GM21367 (cell line): ENCODE data around the gene ATP6AP1.
"Not testable (repeated sequence)": the region's sequence is repeated elsewhere in the genome, so short reads cannot be mapped to it uniquely, and the experiment has no call there.

ENCODE experiments used
- ATAC-seq: cut with Tn5 transposase; IDR thresholded peaks from one replicate; pipeline ENCODE4 v1.9.1; 2021; ENCODE audit not compliant: unreplicated experiment

Gene ATP6AP1

DNA sequence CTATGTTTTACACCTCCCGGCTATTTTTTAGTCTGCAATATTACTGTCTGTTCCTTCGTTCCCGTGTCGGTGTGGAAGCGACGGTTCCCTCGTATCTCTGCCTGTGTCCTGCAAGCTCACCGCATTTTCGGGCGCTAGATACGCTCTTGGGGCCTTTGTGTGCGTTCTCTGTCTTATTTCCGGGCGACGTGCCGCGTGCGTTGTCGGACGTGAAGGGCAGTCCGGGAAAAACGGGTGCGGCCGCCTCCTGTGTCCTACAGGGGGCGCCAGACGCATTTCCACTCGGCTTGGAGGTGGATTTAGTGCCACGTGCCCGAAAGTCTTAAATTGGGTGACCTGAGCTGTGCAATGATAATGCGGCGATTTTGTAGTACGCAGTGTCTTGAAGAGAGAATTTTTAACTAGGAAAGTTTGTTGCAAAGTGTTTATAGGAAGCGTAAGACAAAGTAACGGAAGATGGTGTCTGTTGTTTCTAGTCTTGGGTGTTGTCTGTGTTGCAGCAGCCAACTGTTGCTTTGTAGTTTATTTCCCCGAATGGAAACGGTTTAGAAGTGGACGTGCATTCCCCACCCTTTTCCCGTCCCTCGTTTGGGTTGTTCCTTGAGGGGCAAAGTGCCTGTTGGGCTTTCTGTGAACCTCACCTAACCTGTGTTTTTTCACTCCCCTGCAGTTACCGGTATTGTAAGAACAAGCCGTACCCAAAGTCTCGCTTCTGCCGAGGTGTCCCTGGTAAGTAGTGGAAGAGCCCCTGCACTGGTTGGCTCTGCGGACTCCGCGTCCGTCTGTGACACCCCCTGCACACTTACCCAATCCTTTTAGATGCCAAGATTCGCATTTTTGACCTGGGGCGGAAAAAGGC is 29.6 kb upstream of the ATP6AP1 start:
- no peak for ATAC-seq

- no peak for ATAC-seq
Measured at GRCh38 chrX:154399527-154400368, 28.7 kb upstream of the ATP6AP1 start.

DNA sequence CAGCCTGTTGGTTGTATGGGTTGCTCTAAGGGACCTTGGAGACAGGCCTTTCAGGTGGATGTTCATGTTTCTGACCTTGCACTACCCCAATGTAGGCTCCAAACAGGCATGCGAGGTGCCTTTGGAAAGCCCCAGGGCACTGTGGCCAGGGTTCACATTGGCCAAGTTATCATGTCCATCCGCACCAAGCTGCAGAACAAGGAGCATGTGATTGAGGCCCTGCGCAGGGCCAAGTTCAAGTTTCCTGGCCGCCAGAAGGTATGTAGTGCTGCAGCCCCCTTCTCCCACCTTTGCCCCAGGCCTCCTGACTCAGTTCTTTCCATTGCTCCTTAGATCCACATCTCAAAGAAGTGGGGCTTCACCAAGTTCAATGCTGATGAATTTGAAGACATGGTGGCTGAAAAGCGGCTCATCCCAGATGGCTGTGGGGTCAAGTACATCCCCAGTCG is 28.1 kb upstream of the ATP6AP1 start:
- ATAC-seq, result not testable (repeated sequence)

GRCh38 chrX:154401045-154401799 is 27.3 kb upstream of the ATP6AP1 start:
- ATAC-seq, result no peak

DNA sequence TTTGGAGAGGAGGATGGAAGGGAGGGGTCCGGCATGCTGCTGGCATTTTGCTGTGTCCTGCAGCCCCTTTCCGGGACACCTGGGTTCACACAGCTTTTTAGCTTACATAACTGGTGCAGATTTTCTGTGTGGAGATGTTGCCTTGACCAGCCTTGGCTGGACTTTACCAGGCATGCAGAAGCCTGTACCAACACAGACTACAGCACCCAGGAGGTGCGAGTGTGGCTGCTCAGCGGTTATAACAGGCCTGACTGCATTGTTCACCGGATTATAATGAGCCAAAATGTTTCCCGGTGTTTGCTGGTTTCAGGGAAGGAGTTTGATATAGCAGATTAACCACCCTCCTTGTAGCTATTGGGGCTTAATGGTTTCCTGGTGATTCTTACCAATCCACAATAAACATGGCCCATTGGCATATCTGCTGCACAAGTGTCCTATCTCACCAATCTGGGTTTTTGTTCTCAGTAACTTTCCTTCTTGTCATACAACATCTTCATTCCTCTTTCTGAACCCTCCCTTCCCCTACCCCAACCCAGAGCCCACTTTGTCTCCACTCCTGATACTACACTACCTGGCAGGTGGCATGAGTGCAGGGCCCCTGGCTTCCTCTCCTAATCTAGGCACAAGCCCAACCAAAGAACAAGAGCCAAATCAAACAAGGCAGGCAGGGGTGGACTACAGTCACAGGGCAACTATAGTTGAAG is 26.4 kb upstream of the ATP6AP1 start:
- no peak for ATAC-seq

DNA sequence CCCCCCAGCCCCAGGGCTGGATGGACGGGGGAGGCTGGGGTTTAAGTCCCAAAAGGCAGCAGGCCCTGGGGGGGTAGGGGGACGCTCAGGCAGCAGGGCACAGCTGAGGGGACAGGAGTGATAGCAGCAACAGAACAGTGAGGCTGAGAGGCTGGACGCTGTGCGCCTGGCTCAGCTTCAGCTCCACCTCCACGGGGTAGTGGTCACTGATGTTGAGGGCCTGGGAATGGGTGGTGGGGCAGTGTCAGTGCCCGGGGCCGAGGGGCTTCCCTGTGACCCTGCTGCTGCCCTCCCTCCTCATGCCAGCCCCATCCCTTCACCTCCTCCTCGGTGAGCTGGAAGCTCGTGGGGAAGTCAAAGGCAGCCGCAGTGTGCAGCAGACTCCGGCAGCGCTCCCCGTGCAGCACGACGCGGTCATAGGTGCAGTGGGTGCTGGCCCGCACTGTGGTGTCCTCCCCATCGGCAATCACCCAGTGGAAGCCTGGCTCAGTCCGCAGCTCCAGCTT is 25.8 kb upstream of the ATP6AP1 start:
- ATAC-seq, result no peak

DNA sequence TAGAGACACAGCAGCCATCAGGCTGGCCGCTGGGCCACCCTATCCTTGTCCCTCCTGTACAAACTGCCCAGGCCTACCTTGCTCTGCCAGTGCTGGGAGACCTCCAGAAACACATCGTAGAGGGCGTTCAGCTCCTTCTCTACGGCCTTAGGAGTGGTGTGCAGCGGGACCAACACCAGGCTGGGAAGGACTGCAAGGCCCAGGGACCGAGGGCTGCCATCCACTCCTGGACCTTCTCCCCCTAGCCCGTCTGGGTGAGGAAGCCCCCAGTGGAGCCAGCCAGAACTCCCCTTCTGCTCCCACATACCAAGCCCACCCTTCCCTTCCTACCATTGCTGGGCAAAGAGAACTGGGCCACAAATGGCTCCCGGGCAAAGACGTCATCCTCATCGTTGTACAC is 25.3 kb upstream of the ATP6AP1 start:
- no peak for ATAC-seq

DNA sequence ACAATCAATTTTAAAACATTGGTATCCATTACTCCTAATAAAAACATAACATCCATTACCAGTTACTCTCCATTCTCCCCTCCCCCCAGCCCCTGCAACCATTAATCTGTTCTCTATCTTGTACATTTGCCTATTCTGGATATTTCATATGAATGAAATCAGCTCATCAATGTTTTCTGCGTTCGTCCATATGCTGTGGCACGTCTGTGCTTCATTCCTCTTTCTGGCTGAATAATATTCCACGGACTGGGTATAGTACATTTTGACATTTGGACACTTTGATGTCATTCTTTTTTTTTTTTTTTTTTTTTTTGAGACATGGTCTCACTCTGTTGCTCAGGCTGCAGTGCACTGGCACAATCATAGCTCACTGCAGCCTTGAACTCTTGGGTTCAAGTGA is 24.6 kb upstream of the ATP6AP1 start:
- ATAC-seq, result no peak

- no peak for ATAC-seq
Measured at GRCh38 chrX:154404625-154405192, 23.8 kb upstream of the ATP6AP1 start.

DNA sequence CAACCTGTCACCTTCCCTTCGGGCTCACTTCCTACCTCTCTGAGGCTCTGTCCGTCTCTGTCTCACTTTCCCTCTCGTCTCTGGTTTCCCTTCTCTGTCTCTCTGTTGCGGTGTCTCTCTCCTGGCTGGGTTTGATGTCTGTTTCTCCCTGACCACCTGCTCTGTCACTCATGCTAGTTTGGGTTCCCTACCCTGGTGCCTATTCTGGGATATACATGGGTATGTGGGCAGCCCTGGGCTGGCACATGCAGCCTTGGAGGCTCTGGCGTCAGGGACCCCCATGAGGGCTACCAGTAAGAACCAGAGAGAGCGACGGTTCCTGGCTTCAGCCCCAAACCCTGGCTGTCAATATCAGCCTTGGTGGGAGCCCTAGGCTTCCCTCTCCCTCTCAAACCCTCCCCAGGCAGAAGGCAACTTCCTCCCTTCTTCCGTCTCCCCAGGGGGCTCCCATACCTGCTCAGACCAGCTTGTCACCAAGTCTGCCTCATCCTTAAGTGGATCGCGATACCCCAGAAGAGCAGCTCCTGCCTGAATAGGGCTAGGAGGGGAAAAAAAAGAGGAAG is 19.7 kb upstream of the ATP6AP1 start:
- ATAC-seq, result no peak

DNA sequence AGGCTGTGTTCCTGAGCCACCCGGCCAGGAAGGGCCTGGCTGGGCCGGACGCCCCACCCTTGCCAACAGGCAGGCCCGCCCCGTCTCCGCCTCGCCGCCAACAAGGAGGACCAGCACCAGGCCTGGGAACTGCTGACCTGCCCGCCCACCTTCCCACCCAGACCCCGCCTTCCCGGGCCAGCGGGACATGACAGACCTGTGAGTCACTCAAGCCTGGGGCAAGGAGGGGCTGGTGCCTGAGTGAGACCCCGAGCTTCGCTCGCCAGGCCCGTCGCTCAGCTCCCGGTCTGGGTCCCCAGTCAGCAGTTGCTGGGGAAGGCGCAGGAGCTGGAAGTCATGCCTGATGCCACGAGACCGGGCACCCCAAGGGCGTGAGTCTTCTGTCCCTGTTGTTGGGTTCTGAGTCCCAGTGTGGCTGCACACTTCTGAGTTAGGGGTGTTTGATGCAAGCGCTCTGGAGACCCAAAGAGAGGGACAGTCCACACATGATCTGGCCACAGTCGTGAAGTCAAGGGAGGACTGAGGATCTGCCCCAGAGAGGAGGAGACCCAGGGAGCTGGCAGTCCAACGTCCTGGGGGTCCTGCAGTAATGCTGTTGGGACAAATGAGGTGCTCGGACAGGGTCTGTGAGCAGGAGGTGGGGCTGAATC is 19.1 kb upstream of the ATP6AP1 start, which contains the start of gene DNASE1L1:
DNASE1L1 (minus strand) TSS at position 33 of the 650 bp plus-strand sequence. CDS start 3,686 bp downstream, outside the sequence.
- ATAC-seq, result peak; percentile 42

DNA sequence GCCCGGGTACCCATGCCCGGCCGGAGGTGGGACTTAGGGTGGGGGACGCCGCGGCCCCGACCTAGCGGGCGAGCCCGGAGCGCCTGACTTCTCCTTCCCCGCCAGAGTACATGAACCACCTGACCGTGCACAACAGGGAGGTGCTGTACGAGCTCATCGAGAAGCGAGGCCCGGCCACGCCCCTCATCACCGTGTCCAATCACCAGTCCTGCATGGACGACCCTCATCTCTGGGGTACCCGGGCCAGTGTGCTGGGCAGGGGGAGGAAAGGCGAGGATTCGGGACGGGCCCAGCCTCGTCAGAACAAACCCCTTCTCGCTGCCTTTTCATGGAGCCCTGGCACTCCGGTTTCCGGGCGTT is 16.5 kb upstream of the ATP6AP1 start:
- no peak for ATAC-seq

DNA sequence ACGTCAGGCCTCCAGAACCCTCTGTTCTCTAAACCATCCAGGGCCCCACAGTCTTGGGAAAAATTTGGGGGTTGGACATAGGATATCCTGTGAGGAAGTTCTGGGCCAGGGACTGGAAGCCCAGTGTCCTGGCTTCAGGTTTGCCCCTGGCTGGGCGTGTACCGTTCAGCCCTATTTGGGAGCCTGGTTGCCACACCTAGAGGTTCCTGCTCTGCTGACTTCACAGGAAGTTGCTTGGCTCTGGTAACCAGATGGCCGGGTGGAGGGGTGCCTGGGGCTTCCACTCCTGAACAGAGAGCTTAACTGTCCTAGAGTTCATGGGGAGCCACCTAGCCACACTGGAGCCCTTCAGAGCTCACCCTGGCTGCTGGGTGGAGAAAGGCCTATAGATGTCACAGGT is 16.0 kb upstream of the ATP6AP1 start:
- no peak for ATAC-seq

DNA sequence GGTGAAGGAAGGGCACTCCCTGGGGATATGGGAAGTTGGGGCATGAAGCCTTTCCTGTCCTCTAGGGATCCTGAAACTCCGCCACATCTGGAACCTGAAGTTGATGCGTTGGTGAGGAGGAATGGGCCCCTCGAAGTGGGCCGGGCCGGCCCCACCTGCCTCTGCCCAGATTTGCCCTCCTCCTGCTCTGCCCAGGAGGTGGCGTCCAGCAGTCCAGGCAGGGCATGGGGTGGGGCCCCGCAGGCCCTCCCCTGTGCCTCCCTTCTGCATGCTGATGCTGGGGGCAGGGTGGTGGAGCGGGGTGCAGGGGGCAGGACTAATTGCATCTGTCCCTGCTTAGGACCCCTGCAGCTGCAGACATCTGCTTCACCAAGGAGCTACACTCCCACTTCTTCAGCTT is 15.3 kb upstream of the ATP6AP1 start:
- ATAC-seq, result no peak

DNA sequence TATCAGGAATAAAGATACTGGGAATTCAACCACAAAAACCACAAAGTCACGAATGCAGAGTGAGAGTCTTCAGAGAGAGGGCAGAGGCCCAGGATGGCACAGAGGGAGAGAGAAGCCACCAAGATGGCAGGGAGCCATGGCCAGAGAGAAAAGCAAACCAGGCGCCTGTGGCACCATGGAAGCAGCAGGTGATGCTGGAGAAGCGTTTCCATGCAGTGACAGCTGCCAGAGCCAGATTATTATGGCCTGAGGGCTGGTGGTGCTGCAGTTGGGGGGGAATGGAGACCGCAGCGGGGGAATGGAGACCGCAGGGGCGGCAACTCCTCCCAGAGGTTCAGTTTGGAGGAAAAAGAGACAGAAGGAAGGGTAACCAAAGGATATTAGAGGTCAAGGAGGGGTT is 11.3 kb upstream of the ATP6AP1 start:
- ATAC-seq, result no peak

GRCh38 chrX:154419189-154419588 is 9.3 kb upstream of the ATP6AP1 start:
- ATAC-seq, result no peak

DNA sequence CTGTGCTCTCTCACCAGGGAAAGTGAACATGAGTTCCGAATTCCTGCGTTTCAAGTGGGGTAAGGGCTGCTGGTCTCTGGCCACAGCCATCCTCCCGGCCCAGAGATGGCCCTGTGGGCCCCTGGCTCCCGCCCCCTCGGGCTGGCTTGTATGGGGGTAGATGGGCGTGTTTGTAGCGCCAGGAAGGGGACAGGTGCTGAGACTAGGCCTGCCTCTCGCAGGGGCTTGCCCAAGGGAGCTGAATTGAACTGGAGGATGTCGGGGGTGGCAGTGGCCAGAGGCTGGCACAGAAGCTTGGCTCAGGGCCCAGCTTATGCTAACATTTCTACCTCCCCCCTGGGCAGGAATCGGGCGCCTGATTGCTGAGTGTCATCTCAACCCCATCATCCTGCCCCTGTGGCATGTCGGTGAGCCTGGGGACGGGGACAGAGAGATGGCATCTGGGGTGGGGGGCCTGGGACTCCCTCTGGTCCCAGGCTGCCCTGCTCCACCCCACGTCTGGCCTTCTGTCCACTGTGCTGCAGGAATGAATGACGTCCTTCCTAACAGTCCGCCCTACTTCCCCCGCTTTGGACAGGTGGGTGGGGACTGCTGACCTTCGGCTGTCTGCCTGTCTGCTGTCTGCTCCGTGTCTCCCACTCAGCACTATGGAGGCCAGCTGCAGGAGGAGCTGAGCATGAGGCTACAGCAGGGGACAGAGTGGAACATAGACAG is 8.6 kb upstream of the ATP6AP1 start:
- no peak for ATAC-seq

GRCh38 chrX:154420402-154420756 is 8.1 kb upstream of the ATP6AP1 start:
- no peak for ATAC-seq
